Hindlimb muscle (tissue), 1 donor: ENCODE measurements around the gene GLI1. TPM values are rescaled to one million over a fixed set of nuclear protein-coding genes. Genes with fewer than 3 reads are reported as not detected.
"Not testable (repeated sequence)": the region's sequence is repeated elsewhere in the genome, so short reads cannot be mapped to it uniquely, and the experiment has no call there.

Experiments used
- DNase-seq: peaks from one replicate; pipeline ENCODE4 v3.0.0-alpha.2; 2013
- polyA plus RNA-seq: library from polyadenylated mRNA; unstranded; fragments of 120-200 nt; gene quantifications from one replicate; pipeline ENCODE4 v1.2.1, GENCODE V29; 2013; ENCODE audit not compliant: insufficient read length

The GLI1 gene
- polyA plus RNA-seq, 1 donor, result 8.2 TPM

GRCh38 chr12:57476162-57476992 lies 16.8 kb downstream of the GLI1 start:
- no peak for DNase-seq

DNA sequence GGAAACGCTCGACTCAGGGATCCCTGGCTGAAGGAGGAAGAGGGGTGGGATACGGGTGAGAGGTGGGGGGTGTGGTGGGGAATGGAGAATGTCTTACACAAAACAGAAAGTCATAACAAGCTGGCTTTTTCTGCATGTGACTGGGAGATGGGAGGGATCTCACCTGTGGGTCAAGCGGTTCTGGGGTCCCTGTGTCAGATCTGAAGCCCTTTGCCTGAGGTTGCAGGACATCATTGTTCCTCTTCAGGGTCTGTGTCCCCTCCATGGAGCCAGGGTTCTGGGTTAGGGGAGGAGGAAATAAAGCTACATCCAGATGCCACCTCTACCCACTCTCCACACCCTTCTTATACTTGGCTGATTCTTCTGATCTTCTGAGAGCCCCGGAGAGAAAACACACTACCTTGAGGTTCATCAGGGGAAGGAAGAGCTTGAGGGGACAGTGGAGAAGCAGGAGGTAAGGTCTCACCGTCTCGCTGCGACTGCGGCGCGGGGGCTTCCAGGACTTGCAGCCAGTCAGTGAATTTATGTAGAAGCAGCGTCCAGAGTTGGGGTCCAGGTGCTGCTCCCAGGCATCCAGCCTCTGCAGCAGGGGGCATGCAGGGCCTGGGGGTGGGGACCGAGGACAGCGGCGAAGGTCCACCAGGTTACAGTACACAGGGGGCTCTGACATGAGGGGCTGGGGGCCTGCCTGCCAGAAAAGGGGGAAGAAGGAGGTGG lies 17.6 kb downstream of the GLI1 start:
- DNase-seq, result no peak

- DNase-seq, result no peak
Measured at GRCh38 chr12:57477710-57478681, 18.4 kb downstream of the GLI1 start.

DNA sequence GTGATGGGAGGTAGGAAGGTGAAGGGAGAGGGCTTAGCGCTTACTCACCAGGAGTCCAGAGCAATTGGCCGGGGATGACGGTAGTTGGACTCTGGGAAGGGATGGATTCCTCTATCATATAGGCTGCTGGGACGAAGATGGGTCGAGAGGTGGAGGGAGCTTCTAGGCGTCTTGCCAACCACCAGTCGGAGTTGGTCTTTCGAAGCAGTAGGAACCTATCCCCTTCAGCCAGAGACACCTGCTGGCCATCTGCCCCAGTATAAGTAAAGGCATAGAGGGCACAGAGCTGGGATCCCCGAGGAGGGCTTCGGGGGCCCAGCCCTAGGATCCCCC lies 19.4 kb downstream of the GLI1 start:
- DNase-seq, result no peak

DNA sequence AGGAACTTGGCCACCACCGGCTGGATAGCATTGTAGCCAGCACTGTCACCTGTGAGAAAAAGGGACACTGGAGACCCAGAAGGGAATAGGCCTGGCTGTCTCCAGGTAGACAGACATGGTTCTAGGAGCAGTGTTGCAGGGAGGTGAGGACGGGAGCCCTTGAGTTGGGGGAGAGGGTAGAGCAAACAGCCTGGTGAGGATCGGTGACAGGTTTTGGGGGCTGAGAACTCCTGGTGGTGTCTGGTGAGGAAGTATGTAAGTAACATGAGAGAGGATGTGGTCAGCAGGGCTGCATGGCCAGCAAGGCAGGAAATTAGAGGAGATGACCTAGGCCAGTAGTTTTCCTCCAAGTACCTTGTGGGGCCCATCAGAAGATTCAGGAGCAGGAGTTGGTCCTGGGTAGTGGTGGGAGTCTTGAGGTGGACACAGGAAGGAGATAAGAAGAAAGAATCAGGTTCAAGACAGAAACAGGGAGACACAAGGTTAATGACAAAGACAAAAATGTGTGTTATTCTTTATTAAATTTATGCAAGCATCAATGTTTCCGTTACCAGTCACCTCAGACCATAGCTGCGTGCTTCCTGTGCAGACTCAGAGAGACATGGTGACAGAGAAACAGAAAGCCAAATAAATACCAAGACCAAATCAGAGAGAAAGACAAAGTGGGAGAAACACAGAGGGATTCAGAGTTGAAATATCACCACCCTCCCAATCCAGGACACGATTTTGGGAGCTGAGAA lies 20.0 kb downstream of the GLI1 start, which contains the start of gene ARHGAP9:
ARHGAP9 (minus strand) TSS at position 491 of the 740 bp plus-strand sequence; CDS start at position 31, 460 bp downstream.
- no peak for DNase-seq

- no peak for DNase-seq
Measured at GRCh38 chr12:57481671-57482070, 22.1 kb downstream of the GLI1 start.

GRCh38 chr12:57483466-57483865 lies 23.9 kb downstream of the GLI1 start:
- DNase-seq, result no peak

DNA sequence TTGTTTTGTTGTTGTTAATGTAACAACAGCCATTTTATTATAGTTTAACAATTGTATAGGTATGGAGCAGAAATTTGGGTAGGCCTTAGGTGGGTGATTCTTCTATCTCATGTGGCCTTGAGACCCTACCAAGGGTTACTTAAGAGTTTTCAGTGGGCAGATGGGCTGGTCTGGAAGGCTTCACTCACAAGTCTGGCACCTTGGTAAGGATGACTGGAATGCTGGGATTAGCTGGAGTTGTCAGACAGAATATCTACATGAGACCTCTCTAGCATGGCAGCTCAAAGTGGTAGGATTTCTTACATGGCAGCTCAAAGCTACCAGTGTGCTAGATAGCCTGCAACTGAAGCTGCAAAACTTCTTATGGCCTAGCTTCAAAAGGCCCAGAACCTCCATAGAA lies 26.1 kb downstream of the GLI1 start:
- DNase-seq, result no peak

DNA sequence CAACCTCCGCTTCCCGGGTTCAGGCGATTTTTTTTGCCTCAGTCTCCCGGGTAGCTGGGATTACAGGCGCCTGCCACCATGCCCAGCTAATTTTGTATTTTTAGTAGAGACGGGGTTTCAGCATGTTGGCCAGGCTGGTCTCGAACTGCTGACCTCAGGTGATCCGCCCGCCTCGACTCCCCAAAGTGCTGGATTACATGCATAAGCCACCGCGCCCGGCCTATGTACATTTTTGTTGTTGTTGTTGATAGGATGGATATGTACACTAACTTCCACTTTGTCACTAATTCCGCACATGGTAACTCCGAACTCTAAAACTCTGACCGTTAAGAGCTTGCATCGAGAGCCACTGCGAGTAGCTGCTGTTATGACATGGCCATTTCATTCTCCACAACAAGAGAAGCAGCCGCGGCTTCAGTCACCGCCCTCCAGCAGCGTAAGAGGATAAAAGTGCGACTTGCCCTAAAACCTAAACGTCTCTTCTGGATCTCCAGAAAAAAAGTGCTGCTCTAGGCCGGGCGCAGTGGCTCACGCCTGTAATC lies 27.5 kb downstream of the GLI1 start:
- DNase-seq, result no peak

DNA sequence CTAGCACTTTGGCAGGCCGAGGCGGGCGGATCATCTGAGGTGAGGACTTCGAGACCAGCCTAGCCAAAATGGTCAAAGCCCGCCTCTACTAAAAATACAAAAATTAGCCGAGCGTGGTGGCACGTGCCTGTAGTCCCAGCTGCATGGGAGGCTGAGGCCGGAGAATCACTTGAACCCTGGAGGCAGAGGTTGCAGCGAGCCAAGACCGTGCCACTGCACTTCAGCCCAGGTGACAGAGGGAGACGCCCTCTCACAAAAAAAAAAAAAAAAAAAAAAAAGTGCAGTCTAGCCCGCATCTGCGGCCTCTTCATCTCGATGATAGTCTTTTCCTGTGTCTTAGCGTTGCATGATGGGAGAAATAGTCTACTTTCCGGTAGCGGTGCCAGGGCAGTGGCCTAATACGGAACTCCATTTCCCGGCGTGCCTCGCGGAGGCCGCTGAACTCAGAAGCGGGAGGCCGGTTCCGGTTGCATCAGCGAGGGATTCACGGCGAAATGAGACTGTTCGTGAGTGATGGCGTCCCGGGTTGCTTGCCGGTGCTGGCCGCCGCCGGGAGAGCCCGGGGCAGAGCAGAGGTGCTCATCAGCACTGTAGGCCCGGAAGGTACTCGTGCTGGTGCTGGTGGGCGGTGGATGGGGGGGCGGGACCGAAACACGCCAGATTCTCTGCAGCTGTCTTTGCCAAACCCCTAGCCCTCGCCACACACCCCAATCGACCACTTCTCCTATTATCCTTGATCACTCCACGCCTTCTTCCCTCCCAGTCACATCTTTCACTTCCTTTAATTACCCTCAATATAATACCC lies 28.2 kb downstream of the GLI1 start, which contains the start of gene MARS1:
MARS1 (plus strand) TSS at position 472 of the 805 bp plus-strand sequence; CDS start at position 495, 23 bp downstream.
- DNase-seq, result peak; percentile 98

DNA sequence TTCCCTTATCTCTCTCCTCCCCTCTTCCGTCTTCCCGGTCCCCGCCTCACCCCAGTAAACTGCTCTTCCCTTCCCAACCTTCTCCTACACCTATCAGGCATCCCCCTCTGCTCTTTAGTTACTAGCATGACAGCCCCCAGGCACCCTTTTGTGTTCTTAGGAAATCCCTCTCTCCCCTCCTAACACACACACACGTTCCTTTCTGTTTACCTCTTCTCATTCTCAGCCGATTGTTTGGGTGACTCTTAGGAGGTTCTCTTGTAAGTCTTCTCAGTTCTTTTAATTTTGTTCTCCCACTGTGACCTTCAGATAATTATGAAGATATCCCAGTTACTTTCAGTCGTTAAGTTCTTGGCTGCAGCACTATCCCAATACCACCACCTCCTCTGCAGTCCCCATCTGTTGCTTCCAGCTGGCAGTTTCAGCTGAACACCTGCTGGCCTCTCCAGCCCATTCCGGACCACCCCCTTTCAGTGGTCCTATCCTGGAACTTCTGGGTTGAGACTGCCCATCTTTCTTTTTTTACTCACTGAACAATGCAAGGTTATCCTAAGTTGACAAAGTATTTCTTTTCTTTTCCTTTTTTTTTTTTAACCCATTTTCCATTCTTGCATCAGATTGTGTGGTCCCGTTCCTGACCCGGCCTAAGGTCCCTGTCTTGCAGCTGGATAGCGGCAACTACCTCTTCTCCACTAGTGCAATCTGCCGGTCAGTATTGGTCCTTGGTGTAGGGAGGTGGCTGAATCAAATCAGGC lies 29.0 kb downstream of the GLI1 start:
- DNase-seq, result no peak

DNA sequence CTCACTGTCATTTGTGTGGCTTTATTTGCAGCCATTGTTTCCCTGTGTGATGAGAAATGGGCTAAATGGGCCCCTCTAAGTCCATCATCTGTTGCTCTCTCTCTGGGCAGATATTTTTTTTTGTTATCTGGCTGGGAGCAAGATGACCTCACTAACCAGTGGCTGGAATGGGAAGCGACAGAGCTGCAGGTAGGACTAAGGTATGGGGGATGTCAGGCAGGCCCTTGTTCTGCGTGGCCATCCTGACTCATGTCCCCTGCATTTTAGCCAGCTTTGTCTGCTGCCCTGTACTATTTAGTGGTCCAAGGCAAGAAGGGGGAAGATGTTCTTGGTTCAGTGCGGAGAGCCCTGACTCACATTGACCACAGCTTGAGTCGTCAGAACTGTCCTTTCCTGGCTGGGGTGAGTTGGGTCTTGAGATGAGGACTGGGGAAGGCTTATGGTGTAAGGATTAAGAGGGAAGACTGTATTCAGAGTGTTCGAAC lies 29.6 kb downstream of the GLI1 start:
- no peak for DNase-seq

- no peak for DNase-seq
Measured at GRCh38 chr12:57490126-57490525, 30.5 kb downstream of the GLI1 start.

- no peak for DNase-seq
Measured at GRCh38 chr12:57491393-57492280, 32.1 kb downstream of the GLI1 start.

DNA sequence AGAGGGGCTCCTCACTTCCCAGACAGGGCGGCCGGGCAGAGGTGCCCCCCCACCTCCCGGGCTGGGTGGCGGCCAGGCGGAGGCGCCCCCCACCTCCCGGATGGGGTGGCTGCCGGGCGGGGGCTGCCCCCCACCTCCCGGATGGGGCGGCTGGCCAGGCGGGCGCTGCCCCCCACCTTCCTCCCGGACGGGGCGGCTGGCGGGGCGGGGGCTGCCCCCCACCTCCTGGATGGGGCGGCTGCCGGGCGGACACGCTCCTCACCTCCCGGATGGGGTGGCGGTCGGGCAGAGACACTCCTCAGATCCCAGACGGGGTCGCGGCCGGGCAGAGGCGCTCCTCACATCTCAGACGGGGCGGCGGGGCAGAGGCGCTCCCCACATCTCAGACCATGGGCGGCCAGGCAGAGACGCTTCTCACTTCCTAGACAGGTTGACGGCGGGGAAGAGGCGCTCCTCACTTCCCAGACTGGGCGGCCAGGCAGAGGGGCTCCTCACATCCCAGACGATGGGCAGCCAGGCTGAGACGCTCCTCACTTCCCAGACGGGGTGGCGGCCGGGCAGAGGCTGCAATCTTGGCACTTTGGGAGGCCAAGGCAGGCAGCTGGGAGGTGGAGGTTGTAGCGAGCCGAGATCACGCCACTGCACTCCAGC lies 35.6 kb downstream of the GLI1 start:
- not testable (repeated sequence) for DNase-seq

GRCh38 chr12:57496822-57497221 lies 37.2 kb downstream of the GLI1 start:
- no peak for DNase-seq

DNA sequence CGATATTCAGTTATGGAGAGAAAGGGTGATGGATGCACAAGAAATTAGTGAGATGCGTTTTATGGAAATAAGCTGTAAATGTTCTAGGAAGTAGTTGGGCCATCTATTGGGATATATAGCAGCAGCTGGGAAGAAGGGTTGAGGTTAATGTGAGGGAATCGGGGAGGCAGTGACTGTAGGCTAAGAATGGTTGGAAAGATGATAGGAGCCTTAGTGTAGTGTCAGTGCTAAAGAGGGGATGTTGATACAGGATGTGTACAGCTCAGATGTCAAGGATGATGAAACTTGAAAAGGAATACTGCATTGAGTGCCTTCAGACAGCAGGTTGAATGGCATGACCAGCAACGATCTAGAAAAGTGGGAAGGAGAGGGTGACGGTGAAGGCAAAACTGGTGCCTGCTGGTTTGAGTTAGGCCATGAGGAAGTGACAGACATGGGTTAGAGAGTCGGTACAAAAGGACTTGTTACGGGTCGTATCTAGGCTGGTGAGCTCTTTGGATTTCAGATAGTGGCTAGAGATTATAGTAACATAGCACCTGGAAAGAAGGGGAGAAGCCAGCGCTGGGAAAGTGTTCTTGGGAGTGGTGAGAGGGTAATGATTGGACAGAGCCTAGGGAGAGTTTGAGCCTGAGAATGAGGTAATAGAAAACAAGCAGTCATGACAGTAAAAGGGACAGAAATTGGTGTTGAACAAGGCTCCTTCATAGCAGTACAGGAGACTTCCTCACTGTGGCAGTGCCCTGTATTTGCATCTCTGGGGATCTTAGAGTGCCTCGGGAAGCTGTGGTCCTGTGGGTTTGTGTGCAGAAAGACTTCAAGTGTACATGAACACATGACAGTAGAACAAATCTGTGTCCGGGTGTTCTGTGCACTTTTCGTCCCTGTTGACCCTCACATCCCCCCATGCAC lies 37.9 kb downstream of the GLI1 start:
- no peak for DNase-seq
